Lung (tissue), 12 donors: ENCODE data around the gene NAA38. TPM values are rescaled to one million over a fixed set of nuclear protein-coding genes. Genes with fewer than 3 reads are reported as not detected.

Experiments
- ATAC-seq: fragments of 200-7000 bp; cut with Tn5 transposase; one replicate; pipeline ENCODE4 v1.9.1; 2020; ENCODE audit warnings: moderate number of reproducible peaks; ENCODE audit not compliant: insufficient read depth, low FRiP score
- DNase-seq, 3 donors: peaks; one replicate each; pipeline ENCODE4 v3.0.0-alpha.2; 2013 to 2017
- H3K27ac ChIP-seq, 2 donors: one replicate each; pipeline ENCODE4 v1.5.1; 2013; ENCODE audit warnings: mild to moderate bottlenecking in 2 of 2, moderate library complexity in 2 of 2, control low read depth in 1 of 2, inconsistent platforms in 1 of 2, low read depth in 1 of 2, low read length in 1 of 2
- H3K27me3 ChIP-seq, 3 donors: one replicate each; pipeline ENCODE4 v1.5.1; 2013; ENCODE audit warnings: low read length in 2 of 3; ENCODE audit not compliant: control insufficient read depth in 3 of 3, insufficient read depth in 3 of 3
- H3K36me3 ChIP-seq, 4 donors: one replicate each; pipeline ENCODE4 v1.5.1; 2013; ENCODE audit warnings: low read length in 4 of 4, mild to moderate bottlenecking in 1 of 4, moderate library complexity in 1 of 4; ENCODE audit not compliant: control insufficient read depth in 4 of 4, insufficient read depth in 4 of 4
- H3K4me1 ChIP-seq, 5 donors: one replicate each; pipeline ENCODE4 v1.5.1; 2013; ENCODE audit warnings: low read length in 5 of 5, mild to moderate bottlenecking in 2 of 5, moderate library complexity in 1 of 5; ENCODE audit not compliant: control insufficient read depth in 5 of 5, insufficient read depth in 5 of 5
- H3K4me3 ChIP-seq: one replicate; pipeline ENCODE4 v1.5.1; 2013; ENCODE audit warnings: mild to moderate bottlenecking, control low read depth, moderate library complexity
- H3K9ac ChIP-seq, 2 donors: one replicate each; pipeline ENCODE4 v1.5.1; 2013; ENCODE audit warnings: low read length in 2 of 2, control low read depth in 1 of 2; ENCODE audit not compliant: insufficient read depth in 1 of 2
- H3K9me3 ChIP-seq, 4 donors: one replicate each; pipeline ENCODE4 v1.5.1; 2013; ENCODE audit warnings: low read length in 3 of 4, mild to moderate bottlenecking in 1 of 4, moderate library complexity in 1 of 4; ENCODE audit not compliant: control insufficient read depth in 4 of 4, insufficient read depth in 3 of 4
- WGBS, 2 donors: extraction: QIAGEN DNeasy Blood & Tissue Kit; methylation state at CpG; one replicate each; pipeline ENCODE4 v1.1.7; 2013; 5-methylcytosine and 5-hydroxymethylcytosine counted together
- polyA plus RNA-seq, 2 donors: library from polyadenylated mRNA; stranded (reverse); fragments of 200-250 nt; gene quantifications; one replicate each; pipeline ENCODE4 v1.2.1, GENCODE V29; 2013
- total RNA-seq, 2 donors: library from RNA; depleted of rRNA in 1 of 2; stranded (reverse); fragments of >200 nt in 1 of 2; gene quantifications; one replicate each; pipeline ENCODE4 v1.2.1, GENCODE V29; 2014 to 2021
- TF ChIP-seq, protein P1 (sequence below): IDR thresholded peaks from 2 replicates; pipeline ENCODE4 v1.5.1; 2012; ENCODE audit warnings: mild to moderate bottlenecking; ENCODE audit errors: control extremely low read depth, extremely low read depth
- donor health status: control.
- donor health status: control.
- donor health status: Bipolar disorder and iron deficiency.
- donor health status: healthy.
- donor health status: DM: yes; HTN: yes; CAD: no.

Gene NAA38
- total and polyA plus RNA-seq, 4 donors: 58.2 to 239 (median 102) TPM

DNA sequence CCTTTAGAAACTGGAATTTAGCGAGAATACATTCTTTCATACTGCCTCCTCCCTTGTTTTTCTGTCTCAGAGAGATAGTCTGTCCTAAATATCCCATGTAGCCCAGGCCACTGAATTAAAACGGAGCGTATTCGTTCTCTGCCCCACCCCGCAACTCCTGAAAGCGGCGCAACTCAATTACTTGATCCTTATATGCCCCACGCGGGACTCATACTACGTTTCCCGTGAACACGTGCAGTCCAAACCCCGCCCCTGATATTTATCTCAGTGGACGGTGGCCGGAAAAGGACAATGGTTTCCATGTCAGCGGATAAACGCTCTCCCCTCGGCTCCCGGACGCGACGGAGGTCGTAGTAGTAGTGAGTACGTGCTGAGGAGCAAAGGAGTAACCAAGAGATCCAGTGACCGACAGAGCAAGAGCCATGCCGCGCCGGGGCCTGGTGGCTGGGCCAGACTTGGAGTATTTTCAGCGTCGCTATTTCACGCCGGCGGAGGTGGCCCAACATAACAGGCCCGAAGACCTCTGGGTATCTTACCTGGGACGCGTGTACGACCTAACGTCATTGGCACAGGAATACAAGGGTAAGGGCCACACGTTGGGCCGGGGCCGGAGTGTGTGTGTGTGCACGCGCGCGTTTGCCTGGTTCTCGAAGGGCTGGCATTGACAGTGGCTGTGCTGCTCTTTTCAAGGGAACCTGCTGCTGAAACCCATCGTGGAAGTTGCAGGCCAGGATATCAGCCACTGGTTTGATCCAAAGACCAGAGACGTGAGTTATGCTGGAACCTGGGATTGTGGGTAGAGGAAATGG lies 558 bp upstream of the NAA38 start, which contains the start of gene CYB5D1:
CYB5D1 (plus strand) TSS at position 291 of the 809 bp plus-strand sequence; CDS start at position 423, 132 bp downstream.
- WGBS, 2 donors: 2 to 4% methylated on average over 48 of the region's 48 CpGs
- H3K9ac ChIP-seq: peak within 1 kb of the TSS; percentile 71 to 97

DNA sequence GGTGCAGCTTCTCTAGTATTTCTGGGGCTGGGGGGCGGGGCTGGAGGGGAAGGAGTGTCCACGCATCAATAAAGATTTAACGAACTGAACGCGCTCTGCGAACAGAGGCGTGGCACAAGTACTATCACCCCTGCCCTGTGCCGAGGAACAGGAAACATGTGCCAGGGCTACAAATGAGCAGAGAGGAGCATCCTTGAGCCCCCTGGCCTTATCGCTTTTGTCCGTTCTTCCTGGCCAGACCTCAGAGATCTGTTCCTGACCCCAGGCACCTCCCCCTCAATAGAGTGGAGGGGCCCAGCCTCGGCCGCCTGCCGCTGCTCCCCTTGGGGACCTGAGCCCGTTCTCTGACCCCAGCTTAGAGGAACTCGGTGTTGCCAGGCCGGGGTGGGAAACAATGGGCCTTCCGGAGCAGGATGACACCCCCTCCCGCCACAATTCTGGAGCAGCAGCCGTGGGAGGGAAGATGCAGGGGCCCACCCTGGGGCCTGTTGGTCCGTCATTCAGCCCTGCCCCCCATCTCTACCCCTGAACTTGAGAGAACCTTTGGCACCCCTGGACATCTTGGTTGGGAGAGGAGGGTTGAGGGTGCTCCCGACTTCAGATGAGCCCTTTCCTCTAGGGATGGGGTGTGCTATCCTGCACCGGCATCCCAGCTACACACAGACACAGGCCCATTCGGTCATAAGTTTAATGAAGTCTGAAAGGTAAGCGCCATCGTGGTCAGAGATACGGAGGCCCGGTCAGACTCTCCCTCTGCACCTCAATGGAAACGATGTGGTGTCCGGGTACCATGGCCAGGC lies 1.1 kb downstream of the NAA38 start:
- no peaks in the 10 kb centered on the region for H3K27me3 ChIP-seq
- H3K36me3 ChIP-seq: peaks cover 0 to 20% (median 17%) of the 10 kb centered on the region in 4 donors
- DNase-seq (peak; percentile 43 to 65 (median 58)), ATAC-seq (no peak)
- TF ChIP-seq, protein P1, sequence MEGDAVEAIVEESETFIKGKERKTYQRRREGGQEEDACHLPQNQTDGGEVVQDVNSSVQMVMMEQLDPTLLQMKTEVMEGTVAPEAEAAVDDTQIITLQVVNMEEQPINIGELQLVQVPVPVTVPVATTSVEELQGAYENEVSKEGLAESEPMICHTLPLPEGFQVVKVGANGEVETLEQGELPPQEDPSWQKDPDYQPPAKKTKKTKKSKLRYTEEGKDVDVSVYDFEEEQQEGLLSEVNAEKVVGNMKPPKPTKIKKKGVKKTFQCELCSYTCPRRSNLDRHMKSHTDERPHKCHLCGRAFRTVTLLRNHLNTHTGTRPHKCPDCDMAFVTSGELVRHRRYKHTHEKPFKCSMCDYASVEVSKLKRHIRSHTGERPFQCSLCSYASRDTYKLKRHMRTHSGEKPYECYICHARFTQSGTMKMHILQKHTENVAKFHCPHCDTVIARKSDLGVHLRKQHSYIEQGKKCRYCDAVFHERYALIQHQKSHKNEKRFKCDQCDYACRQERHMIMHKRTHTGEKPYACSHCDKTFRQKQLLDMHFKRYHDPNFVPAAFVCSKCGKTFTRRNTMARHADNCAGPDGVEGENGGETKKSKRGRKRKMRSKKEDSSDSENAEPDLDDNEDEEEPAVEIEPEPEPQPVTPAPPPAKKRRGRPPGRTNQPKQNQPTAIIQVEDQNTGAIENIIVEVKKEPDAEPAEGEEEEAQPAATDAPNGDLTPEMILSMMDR: no peak
- H3K4me3 ChIP-seq: peak overlapping the region; percentile 38
- peak overlapping the region; percentile 12 to 50 for H3K9ac ChIP-seq
- H3K4me1 ChIP-seq: peaks cover 3 to 37% (median 6%) of the 10 kb centered on the region in 5 donors
- H3K9me3 ChIP-seq: no peaks in the 10 kb centered on the region
- peak overlapping the region; percentile 87 to 90 for H3K27ac ChIP-seq
- 4 to 9% methylated on average over 27 to 29 of the region's 29 CpGs for WGBS, 2 donors

More for the DNA sequence above, 558 bp upstream of the NAA38 start, which contains the start of gene CYB5D1:
- Histone ChIP-seq H3K9me3 (no peaks in the 10 kb centered on the region), H3K4me1 (peaks cover 5 to 37% (median 6%) of the 10 kb centered on the region in 5 donors), H3K27me3 (no peaks in the 10 kb centered on the region), H3K27ac (peak within 1 kb of the TSS; percentile 87 to 90), H3K36me3 (peaks cover 0 to 16% (median 6%) of the 10 kb centered on the region in 4 donors), H3K4me3 (peak within 1 kb of the TSS; percentile 50)
- TF ChIP-seq, protein P1: no peak
- peak; percentile 65 for ATAC-seq
- DNase-seq: peak; percentile 93 to 97 (median 97)

DNA sequence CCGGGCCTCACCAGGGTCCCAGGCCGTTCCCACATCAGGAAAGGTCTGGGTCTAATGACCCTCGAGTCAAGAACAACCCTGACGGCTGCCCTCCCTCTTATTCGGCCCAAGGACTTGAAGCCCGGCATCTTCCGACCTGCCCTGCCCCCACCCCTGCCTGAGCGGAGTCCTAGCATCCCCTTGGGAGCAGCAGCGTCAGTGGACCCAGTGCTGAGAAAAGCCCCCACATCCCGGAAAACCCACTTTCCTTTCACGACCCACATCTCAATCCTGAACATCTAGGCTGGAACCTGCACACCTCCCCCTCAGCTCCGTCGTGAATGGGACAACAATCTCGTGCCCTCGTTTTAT lies 1.7 kb downstream of the NAA38 start:
- no peak overlapping the region for H3K4me3 ChIP-seq
- ATAC-seq (no peak), DNase-seq (no peak)
- TF ChIP-seq, protein P1: no peak
- no peak overlapping the region for H3K9ac ChIP-seq
- H3K27ac ChIP-seq: peak overlapping the region; percentile 69 to 87
- H3K36me3 ChIP-seq: peaks cover 0 to 25% (median 21%) of the 10 kb centered on the region in 4 donors
- H3K27me3 ChIP-seq: no peaks in the 10 kb centered on the region
- 27 to 29% methylated on average over 15 of the region's 15 CpGs for WGBS, 2 donors
- H3K4me1 ChIP-seq: peaks cover 3 to 37% (median 6%) of the 10 kb centered on the region in 5 donors
- no peaks in the 10 kb centered on the region for H3K9me3 ChIP-seq
